Sigmoid colon (tissue), 7 donors: ENCODE results near the gene DCAF8L2. TPM values are rescaled to one million over a fixed set of nuclear protein-coding genes. Genes with fewer than 3 reads are reported as not detected.

ENCODE experiments used
- DNase-seq: peaks from one replicate; pipeline ENCODE4 v3.0.0-alpha.2; 2019
- H3K27ac ChIP-seq, 4 donors: fragments of 200-600 bp; sonication (generic); one replicate each; pipeline ENCODE4 v1.5.1; 2016 to 2019; ENCODE audit warnings: mild to moderate bottlenecking in 1 of 4
- H3K27me3 ChIP-seq, 3 donors: fragments of 200-600 bp; sonication (generic); one replicate each; pipeline ENCODE4 v1.5.1; 2019; ENCODE audit warnings: mild to moderate bottlenecking in 1 of 3
- H3K36me3 ChIP-seq, 4 donors: fragments of 200-600 bp; sonication (generic); one replicate each; pipeline ENCODE4 v1.5.1; 2016 to 2019
- H3K4me1 ChIP-seq, 4 donors: fragments of 200-600 bp; sonication (generic); one replicate each; pipeline ENCODE4 v1.5.1; 2017 to 2019
- H3K4me3 ChIP-seq, 4 donors: fragments of 200-600 bp; sonication (generic); one replicate each; pipeline ENCODE4 v1.5.1; 2017 to 2019; ENCODE audit warnings: mild to moderate bottlenecking in 2 of 4, moderate library complexity in 1 of 4
- H3K9me3 ChIP-seq, 4 donors: fragments of 200-600 bp in 3 of 4; sonication (generic) in 3 of 4; one replicate each; pipeline versions ENCODE4 v1.5.1 to v1.6.1; 2013 to 2019
- EP300 ChIP-seq, 4 donors: sonication (generic); formaldehyde crosslinking; IDR thresholded peaks; one replicate each; pipeline ENCODE4 v1.6.1; 2017; ENCODE audit warnings: antibody characterized with exemption in 4 of 4
- POLR2A ChIP-seq, 2 donors: fragments of 450-650 bp; IDR thresholded peaks; one replicate each; pipeline ENCODE4 v1.6.1; 2016; ENCODE audit warnings: antibody characterized with exemption in 2 of 2, mild to moderate bottlenecking in 2 of 2, moderate library complexity in 2 of 2
- POLR2AphosphoS5 ChIP-seq, 4 donors: sonication (generic); formaldehyde crosslinking; IDR thresholded peaks; one replicate each; pipeline ENCODE4 v1.6.1; 2017; ENCODE audit warnings: antibody characterized with exemption in 4 of 4
- WGBS, 2 donors: extraction: QIAGEN DNeasy Blood & Tissue Kit; methylation state at CpG; one replicate each; pipeline ENCODE4 v1.1.7; 2013; 5-methylcytosine and 5-hydroxymethylcytosine counted together
- intact Hi-C: fragments of 100-400 bp; cut with DNase I; formaldehyde crosslinking; loops from one replicate; pipeline ENCODE4 v1.15.1; 2023
- polyA plus RNA-seq, 3 donors: library from polyadenylated mRNA; stranded (reverse); fragments of 200-250 nt; gene quantifications; one replicate each; pipeline ENCODE4 v1.2.3, GENCODE V29; 2013
- total RNA-seq, 4 donors: library from RNA; depleted of rRNA; stranded (reverse); fragments of >200 nt; gene quantifications; one replicate each; pipeline ENCODE4 v1.1.0, GENCODE V29; 2016
- TF ChIP-seq, protein P1 (sequence below), 4 experiments: fragments of 450-650 bp in 3 of 4; fragments of 200-600 bp in 1 of 4; IDR thresholded peaks; one replicate each; pipeline ENCODE4 v1.5.1; 2016 to 2019; ENCODE audit warnings: antibody characterized with exemption in 4 of 4, mild to moderate bottlenecking in 3 of 4, moderate library complexity in 2 of 4
- donor health status: healthy with polysubstance abuse.
- donor health status: Bipolar disorder and iron deficiency.
- donor health status: healthy.

DCAF8L2 gene
- total and polyA plus RNA-seq, 7 donors, result not detected

DNA sequence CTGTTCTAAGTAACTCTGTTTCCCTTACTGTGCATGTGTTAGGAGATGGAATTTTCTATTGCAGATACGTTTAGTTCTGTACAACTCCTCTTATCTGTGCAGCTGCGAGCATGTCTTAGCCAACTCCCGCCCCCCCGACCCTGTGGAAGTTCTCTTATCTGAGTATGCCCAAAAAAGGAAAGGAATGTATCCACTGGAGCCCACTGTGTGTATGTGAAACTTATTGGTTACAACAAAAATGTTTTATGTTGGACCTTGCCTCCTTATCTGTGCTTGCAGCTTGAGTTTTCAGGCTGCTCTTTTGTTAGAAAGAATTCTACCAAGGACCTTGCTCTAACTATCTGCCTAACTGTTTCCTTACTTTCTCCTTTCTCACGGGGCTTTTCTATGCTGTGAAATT lies 24.2 kb upstream of the DCAF8L2 start:
- DNase-seq, result no peak
- H3K9me3 ChIP-seq, result no peaks in the 10 kb centered on the region
- no peaks in the 10 kb centered on the region for H3K27me3 ChIP-seq
- H3K4me3 ChIP-seq, result no peak overlapping the region
- intact Hi-C loops, result no loop called here
- no peaks in the 10 kb centered on the region for H3K4me1 ChIP-seq
- H3K36me3 ChIP-seq, result no peaks in the 10 kb centered on the region
- no peak overlapping the region for H3K27ac ChIP-seq
- TF ChIP-seq POLR2A (IDR thresholded peaks at IDR 0.05), result no peak
- TF ChIP-seq EP300 (IDR thresholded peaks at IDR 0.05), result no peak
- TF ChIP-seq, protein P1, sequence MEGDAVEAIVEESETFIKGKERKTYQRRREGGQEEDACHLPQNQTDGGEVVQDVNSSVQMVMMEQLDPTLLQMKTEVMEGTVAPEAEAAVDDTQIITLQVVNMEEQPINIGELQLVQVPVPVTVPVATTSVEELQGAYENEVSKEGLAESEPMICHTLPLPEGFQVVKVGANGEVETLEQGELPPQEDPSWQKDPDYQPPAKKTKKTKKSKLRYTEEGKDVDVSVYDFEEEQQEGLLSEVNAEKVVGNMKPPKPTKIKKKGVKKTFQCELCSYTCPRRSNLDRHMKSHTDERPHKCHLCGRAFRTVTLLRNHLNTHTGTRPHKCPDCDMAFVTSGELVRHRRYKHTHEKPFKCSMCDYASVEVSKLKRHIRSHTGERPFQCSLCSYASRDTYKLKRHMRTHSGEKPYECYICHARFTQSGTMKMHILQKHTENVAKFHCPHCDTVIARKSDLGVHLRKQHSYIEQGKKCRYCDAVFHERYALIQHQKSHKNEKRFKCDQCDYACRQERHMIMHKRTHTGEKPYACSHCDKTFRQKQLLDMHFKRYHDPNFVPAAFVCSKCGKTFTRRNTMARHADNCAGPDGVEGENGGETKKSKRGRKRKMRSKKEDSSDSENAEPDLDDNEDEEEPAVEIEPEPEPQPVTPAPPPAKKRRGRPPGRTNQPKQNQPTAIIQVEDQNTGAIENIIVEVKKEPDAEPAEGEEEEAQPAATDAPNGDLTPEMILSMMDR (IDR thresholded peaks at IDR 0.05), result no peak
- no peak for TF ChIP-seq POLR2AphosphoS5 (IDR thresholded peaks at IDR 0.05)
- WGBS, 2 donors, result 6 to 29% methylated on average over 5 of the region's 5 CpGs

DNA sequence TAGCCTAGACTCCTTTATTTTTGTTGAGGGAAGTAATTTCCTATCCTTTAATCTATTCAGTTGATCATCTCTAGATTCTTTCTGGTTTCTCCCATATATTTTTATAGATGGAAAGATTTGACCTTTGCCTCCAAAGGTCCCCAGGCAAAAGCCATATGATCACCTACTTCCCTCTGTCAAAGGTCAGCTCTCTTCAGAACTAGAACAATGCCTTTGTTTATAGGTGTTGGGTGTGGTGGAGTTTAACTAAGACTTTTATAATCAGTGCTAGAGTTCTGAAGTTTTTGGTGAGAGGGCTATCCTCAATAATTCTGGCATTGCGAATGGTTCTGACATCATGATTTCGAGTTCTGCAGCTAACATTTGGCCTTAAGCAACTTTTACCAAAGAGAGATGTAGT lies 19.0 kb upstream of the DCAF8L2 start:
- Histone ChIP-seq H3K27ac (no peak overlapping the region), H3K4me3 (no peak overlapping the region), H3K9me3 (no peaks in the 10 kb centered on the region), H3K36me3 (no peaks in the 10 kb centered on the region), H3K27me3 (no peaks in the 10 kb centered on the region), H3K4me1 (no peaks in the 10 kb centered on the region)
- no peak for DNase-seq
- TF ChIP-seq POLR2A (IDR thresholded peaks at IDR 0.05) (no peak), EP300 (IDR thresholded peaks at IDR 0.05) (no peak), POLR2AphosphoS5 (IDR thresholded peaks at IDR 0.05) (no peak)
- TF ChIP-seq, protein P1 (IDR thresholded peaks at IDR 0.05), result no peak
- 10 to 66% methylated on average over 2 of the region's 2 CpGs for WGBS, 2 donors
- intact Hi-C loops, result no loop called here

DNA sequence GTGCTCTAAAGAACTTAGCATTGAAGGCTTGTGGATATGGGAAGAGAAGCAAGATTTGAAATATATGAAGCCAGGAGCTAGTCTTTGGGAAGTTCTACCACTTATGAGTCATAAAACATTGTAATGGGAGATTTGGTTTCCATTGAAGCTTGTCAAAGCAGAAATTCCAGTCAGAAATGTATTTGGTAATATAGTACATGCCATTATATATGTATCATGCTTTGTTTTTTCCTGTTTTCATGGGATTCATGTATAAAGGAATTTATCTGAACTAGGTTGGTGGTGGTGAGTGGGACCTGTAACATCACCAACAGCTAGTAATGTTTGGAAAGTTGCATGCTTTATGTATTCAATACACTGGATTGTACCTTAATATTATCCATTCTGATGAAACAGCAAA lies 14.6 kb upstream of the DCAF8L2 start:
- intact Hi-C loops, result no loop called here
- no peaks in the 10 kb centered on the region for H3K9me3 ChIP-seq
- TF ChIP-seq POLR2A (IDR thresholded peaks at IDR 0.05), result no peak
- TF ChIP-seq, protein P1 (IDR thresholded peaks at IDR 0.05), result no peak
- TF ChIP-seq POLR2AphosphoS5 (IDR thresholded peaks at IDR 0.05), result no peak
- no peak for TF ChIP-seq EP300 (IDR thresholded peaks at IDR 0.05)

DNA sequence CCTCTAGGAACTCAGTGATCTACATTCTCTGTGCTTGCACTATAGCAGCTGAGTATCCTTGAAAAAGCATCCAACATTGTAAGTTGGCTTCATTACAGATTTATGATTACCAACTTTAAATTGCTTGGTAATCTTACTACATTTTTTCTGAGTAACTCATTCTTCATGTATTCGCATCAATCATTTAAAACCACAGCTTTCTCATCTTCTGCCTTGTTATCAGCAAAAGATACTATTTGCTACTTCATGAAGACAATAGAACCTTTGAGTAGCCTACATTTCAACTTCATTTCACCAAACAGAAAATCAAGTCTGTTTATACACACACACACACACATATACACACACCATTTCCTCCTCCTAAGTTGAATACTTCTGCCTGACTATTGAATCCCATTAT lies 6.2 kb upstream of the DCAF8L2 start:
- no peaks in the 10 kb centered on the region for H3K27me3 ChIP-seq
- intact Hi-C loops, result no loop called here
- no peaks in the 10 kb centered on the region for H3K36me3 ChIP-seq
- DNase-seq, result no peak
- TF ChIP-seq POLR2A (IDR thresholded peaks at IDR 0.05), result no peak
- no peak overlapping the region for H3K27ac ChIP-seq
- 70 to 94% methylated on average over 1 of the region's 1 CpG for WGBS, 2 donors
- H3K9me3 ChIP-seq, result no peaks in the 10 kb centered on the region
- no peaks in the 10 kb centered on the region for H3K4me1 ChIP-seq
- no peak overlapping the region for H3K4me3 ChIP-seq

More for the DNA sequence above, 14.6 kb upstream of the DCAF8L2 start:
- Histone ChIP-seq H3K4me3 (no peak overlapping the region), H3K27me3 (no peaks in the 10 kb centered on the region), H3K27ac (no peak overlapping the region), H3K4me1 (no peaks in the 10 kb centered on the region), H3K36me3 (no peaks in the 10 kb centered on the region)
- DNase-seq, result no peak

DNA sequence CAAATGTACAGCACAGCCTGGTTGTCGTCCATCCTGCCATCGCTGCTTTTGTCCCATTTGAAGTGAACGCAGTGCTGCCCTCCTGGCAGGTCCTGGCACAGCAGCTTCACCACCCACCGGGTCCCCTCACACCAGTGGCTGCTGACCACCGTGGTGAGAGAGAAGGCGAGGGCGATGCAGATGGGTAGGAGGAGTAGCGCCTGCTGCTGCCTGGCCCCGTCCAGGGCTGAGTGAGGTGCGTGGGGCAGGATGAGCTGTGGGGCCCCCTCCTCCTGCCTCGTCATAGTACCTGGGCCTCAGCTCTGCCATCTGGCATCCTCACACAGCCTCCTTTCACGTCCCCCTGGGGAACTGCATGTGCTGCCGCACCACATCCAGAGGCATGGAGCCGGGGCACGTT lies 1.8 kb downstream of the DCAF8L2 start:
- intact Hi-C loops, result no loop called here
- DNase-seq, result no peak
- H3K36me3 ChIP-seq, result no peaks in the 10 kb centered on the region
- no peaks in the 10 kb centered on the region for H3K4me1 ChIP-seq
- no peak overlapping the region for H3K27ac ChIP-seq
- no peak overlapping the region for H3K4me3 ChIP-seq
- TF ChIP-seq POLR2A (IDR thresholded peaks at IDR 0.05) (no peak), EP300 (IDR thresholded peaks at IDR 0.05) (no peak), POLR2AphosphoS5 (IDR thresholded peaks at IDR 0.05) (no peak)
- TF ChIP-seq, protein P1 (IDR thresholded peaks at IDR 0.05), result no peak
- WGBS, 2 donors, result 88 to 95% methylated on average over 15 of the region's 15 CpGs
- H3K9me3 ChIP-seq, result no peaks in the 10 kb centered on the region
- H3K27me3 ChIP-seq, result no peaks in the 10 kb centered on the region
